GM12878 (cell line): ENCODE data around the gene SPEG.

ENCODE experiments used
- CEBPZ ChIP-seq: fragments of 150-350 bp; IDR thresholded peaks from 2 replicates; pipeline ENCODE4 v1.6.1; 2016; ENCODE audit warnings: low read depth, low read length
- CTCF ChIP-seq, 3 experiments: IDR thresholded peaks in 2 of 3; conservative IDR thresholded peaks in 1 of 3; 2 replicates each; pipeline ENCODE4 v1.5.1; 2011; ENCODE audit warnings: low read depth in 3 of 3, low read length in 3 of 3, mild to moderate bottlenecking in 3 of 3, control low read depth in 2 of 3, moderate library complexity in 2 of 3, inconsistent platforms in 1 of 3, mixed read lengths in 1 of 3; ENCODE audit not compliant: control insufficient read depth in 2 of 3, insufficient read depth in 1 of 3; ENCODE audit errors: extremely low read depth in 1 of 3
- EP300 ChIP-seq, 2 experiments: fragments of 150-350 bp in 1 of 2; IDR thresholded peaks; 2 replicates each; pipeline ENCODE4 v1.6.1; 2011 to 2012; ENCODE audit warnings: low read depth in 2 of 2, low read length in 2 of 2, borderline replicate concordance in 1 of 2, improper control_type of control experiment in 1 of 2, inconsistent platforms in 1 of 2; ENCODE audit not compliant: control insufficient read depth in 1 of 2
- FOXM1 ChIP-seq: IDR thresholded peaks from 2 replicates; pipeline ENCODE4 v1.6.1; 2012; ENCODE audit warnings: low read depth, mild to moderate bottlenecking, inconsistent platforms, low read length, moderate library complexity
- IRF3 ChIP-seq: fragments of 450-650 bp; IDR thresholded peaks from 2 replicates; pipeline ENCODE4 v1.6.1; 2014; ENCODE audit warnings: mild to moderate bottlenecking
- POLR2A ChIP-seq: IDR thresholded peaks from 2 replicates; pipeline ENCODE4 v1.6.1; 2011; ENCODE audit warnings: low read depth, mild to moderate bottlenecking, low read length
- RFX5 ChIP-seq: IDR thresholded peaks from 2 replicates; pipeline ENCODE4 v1.6.1; 2011; ENCODE audit warnings: low read depth, low read length, improper control_type of control experiment
- SMC3 ChIP-seq: IDR thresholded peaks from 2 replicates; pipeline ENCODE4 v1.6.1; 2011; ENCODE audit warnings: low read length, improper control_type of control experiment, borderline replicate concordance
- SP1 ChIP-seq: IDR thresholded peaks from one replicate; pipeline ENCODE4 v1.6.1; 2011; ENCODE audit warnings: low read depth, low read length
- SRF ChIP-seq, 2 experiments: IDR thresholded peaks; 2 replicates each; pipeline ENCODE4 v1.6.1; 2011; ENCODE audit warnings: low read depth in 2 of 2, low read length in 2 of 2, mild to moderate bottlenecking in 1 of 2, moderate library complexity in 1 of 2
- TF ChIP-seq, protein P1 (sequence below): fragments of 450-650 bp; IDR thresholded peaks from 2 replicates; pipeline ENCODE4 v1.6.1; 2017; ENCODE audit warnings: mild to moderate bottlenecking

DNA sequence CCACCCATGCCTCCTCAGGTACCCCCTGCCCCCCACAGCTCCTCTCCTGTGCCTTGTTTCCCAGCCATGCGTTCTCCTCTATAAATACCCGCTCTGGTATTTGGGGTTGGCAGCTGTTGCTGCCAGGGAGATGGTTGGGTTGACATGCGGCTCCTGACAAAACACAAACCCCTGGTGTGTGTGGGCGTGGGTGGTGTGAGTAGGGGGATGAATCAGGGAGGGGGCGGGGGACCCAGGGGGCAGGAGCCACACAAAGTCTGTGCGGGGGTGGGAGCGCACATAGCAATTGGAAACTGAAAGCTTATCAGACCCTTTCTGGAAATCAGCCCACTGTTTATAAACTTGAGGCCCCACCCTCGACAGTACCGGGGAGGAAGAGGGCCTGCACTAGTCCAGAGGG is 17.3 kb upstream of the SPEG start:
- no peak for TF ChIP-seq SP1
- no peak for TF ChIP-seq CEBPZ
- no peak for TF ChIP-seq IRF3
- TF ChIP-seq EP300 (IDR thresholded peaks at IDR 0.05; ENCODE audit: borderline replicate concordance in 1 of 2, control insufficient read depth in 1 of 2, low read depth in 2 of 2, low read length in 2 of 2): no peak
- TF ChIP-seq CTCF (IDR thresholded peaks at IDR 0.05 in 2 of 3, conservative IDR thresholded peaks at IDR 0.05 in 1 of 3; ENCODE audit: control insufficient read depth in 2 of 3, extremely low read depth in 1 of 3, insufficient read depth in 1 of 3, low read depth in 3 of 3, low read length in 3 of 3): no peak
- no peak for TF ChIP-seq FOXM1
- no peak for TF ChIP-seq SRF (IDR thresholded peaks at IDR 0.05; ENCODE audit: low read depth in 2 of 2, low read length in 2 of 2)
- TF ChIP-seq, protein P1, sequence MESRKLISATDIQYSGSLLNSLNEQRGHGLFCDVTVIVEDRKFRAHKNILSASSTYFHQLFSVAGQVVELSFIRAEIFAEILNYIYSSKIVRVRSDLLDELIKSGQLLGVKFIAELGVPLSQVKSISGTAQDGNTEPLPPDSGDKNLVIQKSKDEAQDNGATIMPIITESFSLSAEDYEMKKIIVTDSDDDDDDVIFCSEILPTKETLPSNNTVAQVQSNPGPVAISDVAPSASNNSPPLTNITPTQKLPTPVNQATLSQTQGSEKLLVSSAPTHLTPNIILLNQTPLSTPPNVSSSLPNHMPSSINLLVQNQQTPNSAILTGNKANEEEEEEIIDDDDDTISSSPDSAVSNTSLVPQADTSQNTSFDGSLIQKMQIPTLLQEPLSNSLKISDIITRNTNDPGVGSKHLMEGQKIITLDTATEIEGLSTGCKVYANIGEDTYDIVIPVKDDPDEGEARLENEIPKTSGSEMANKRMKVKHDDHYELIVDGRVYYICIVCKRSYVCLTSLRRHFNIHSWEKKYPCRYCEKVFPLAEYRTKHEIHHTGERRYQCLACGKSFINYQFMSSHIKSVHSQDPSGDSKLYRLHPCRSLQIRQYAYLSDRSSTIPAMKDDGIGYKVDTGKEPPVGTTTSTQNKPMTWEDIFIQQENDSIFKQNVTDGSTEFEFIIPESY: no peak
- TF ChIP-seq SMC3: no peak
- TF ChIP-seq POLR2A: no peak
- no peak for TF ChIP-seq RFX5
